Astrocyte of the cerebellum (primary cell): ENCODE data around the gene SMCO4.

Experiments used
- DNase-seq: peaks from one replicate; pipeline ENCODE4 v3.0.0-alpha.2; 2011; ENCODE audit warnings: low read depth
- H3K4me3 ChIP-seq: 2 replicates; pipeline ENCODE4 v1.5.1; 2011; ENCODE audit warnings: mild to moderate bottlenecking, low read depth, low read length, moderate library complexity
- in situ Hi-C: cut with HindIII; loops from 2 replicates; pipeline ENCODE4 v1.10.0; 2017; ENCODE audit warnings: low sequenced_read_pairs
- TF ChIP-seq, protein P1 (sequence below): IDR thresholded peaks from 2 replicates; pipeline ENCODE4 v1.5.1; 2012; ENCODE audit warnings: low read length, low read depth, moderate library complexity, mild to moderate bottlenecking; ENCODE audit errors: missing control alignments

The SMCO4 gene

GRCh38 chr11:93525601-93526345 is 17.4 kb downstream of the SMCO4 start:
- H3K4me3 ChIP-seq: no peak overlapping the region
- TF ChIP-seq, protein P1, sequence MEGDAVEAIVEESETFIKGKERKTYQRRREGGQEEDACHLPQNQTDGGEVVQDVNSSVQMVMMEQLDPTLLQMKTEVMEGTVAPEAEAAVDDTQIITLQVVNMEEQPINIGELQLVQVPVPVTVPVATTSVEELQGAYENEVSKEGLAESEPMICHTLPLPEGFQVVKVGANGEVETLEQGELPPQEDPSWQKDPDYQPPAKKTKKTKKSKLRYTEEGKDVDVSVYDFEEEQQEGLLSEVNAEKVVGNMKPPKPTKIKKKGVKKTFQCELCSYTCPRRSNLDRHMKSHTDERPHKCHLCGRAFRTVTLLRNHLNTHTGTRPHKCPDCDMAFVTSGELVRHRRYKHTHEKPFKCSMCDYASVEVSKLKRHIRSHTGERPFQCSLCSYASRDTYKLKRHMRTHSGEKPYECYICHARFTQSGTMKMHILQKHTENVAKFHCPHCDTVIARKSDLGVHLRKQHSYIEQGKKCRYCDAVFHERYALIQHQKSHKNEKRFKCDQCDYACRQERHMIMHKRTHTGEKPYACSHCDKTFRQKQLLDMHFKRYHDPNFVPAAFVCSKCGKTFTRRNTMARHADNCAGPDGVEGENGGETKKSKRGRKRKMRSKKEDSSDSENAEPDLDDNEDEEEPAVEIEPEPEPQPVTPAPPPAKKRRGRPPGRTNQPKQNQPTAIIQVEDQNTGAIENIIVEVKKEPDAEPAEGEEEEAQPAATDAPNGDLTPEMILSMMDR: no peak
- in situ Hi-C loops: no loop called here
- no peak for DNase-seq

- no peak overlapping the region for H3K4me3 ChIP-seq
- TF ChIP-seq, protein P1: no peak
- in situ Hi-C loops: no loop called here
- DNase-seq: no peak
Observed at GRCh38 chr11:93524858-93525257, 18.3 kb downstream of the SMCO4 start.

DNA sequence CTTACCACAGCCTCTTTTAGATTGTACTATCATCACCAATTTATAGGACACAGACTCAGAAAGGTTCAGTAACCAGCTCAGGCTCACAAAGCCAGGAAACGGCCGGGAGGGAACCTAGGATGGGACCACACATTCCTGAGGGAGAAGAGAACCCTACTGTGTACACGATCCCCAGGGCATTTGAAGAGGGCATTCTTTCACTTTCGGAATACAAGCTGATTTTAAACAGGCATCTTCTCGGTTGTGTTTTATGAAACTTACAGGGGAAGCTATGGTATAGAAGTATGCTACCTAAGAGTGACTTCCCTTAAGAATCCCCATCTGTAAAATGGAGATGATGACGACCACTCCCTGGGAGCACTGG is 19.0 kb downstream of the SMCO4 start:
- in situ Hi-C loops: no loop called here
- H3K4me3 ChIP-seq: no peak overlapping the region
- TF ChIP-seq, protein P1: no peak

GRCh38 chr11:93520726-93521509 is 22.3 kb downstream of the SMCO4 start:
- no peak overlapping the region for H3K4me3 ChIP-seq
- TF ChIP-seq, protein P1: no peak
- in situ Hi-C loops: no loop called here
- DNase-seq: no peak

More for the DNA sequence above, 19.0 kb downstream of the SMCO4 start:
- DNase-seq: no peak

- no peak overlapping the region for H3K4me3 ChIP-seq
- in situ Hi-C loops: no loop called here
- TF ChIP-seq, protein P1: no peak
- DNase-seq: no peak
Observed at GRCh38 chr11:93519179-93519578, 24.0 kb downstream of the SMCO4 start.

GRCh38 chr11:93518081-93518480 is 25.1 kb downstream of the SMCO4 start:
- DNase-seq: no peak
- in situ Hi-C loops: no loop called here
- TF ChIP-seq, protein P1: no peak
- no peak overlapping the region for H3K4me3 ChIP-seq
